22Rv1 (cell line): ENCODE results near the gene SWT1.

Experiments used
- CTCF ChIP-seq: fragments of 450-650 bp; IDR thresholded peaks from 2 replicates; pipeline ENCODE4 v1.5.1; 2017; ENCODE audit warnings: mild to moderate bottlenecking
- ZFX ChIP-seq: fragments of 450-650 bp; IDR thresholded peaks from 2 replicates; pipeline ENCODE4 v1.6.1; 2017; ENCODE audit warnings: antibody characterized with exemption, borderline replicate concordance

GRCh38 chr1:185260611-185261010 lies 103.6 kb downstream of the SWT1 start:
- TF ChIP-seq CTCF (no peak), ZFX (no peak)
